ENCODE results near the gene ALG14. TPM values are rescaled to one million over a fixed set of nuclear protein-coding genes. Genes with fewer than 3 reads are reported as not detected.

Gene ALG14
- total and polyA plus RNA-seq, 2 donors (not counting 1 experiment from before 2014, with no cell fraction given) = 3.5 to 3.8 TPM

DNA sequence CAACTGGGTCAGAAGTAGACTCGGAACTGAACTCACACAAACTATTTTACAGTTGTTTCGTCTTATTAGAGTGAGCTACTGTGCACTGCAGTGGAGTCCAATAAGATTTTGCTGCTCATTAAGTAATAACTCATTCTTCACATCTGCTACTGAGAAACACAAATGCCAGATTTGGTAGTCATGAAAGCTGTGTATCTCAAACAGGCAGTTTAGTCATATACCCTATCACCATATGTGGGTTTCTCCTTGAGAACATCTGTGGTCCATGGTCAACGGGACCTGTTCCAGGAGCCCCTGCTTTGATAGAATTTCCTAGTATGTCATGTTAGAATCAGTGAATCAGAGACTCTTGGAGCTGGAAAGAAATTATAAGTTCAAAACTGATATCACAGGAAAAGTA is 60.4 kb downstream of the ALG14 start:
- H3K9me3 ChIP-seq (ENCODE audit: control insufficient read depth, insufficient read depth, low read depth, low read length) = no peaks in the 10 kb centered on the region
- no peak overlapping the region for H2AFZ ChIP-seq (ENCODE audit: low read length)
- no peaks in the 10 kb centered on the region for H3K27me3 ChIP-seq (ENCODE audit: control insufficient read depth, insufficient read depth, low read length)
- no peak overlapping the region for H3K4me3 ChIP-seq (replicated peaks in 1 of 4; ENCODE audit: control extremely low read depth in 1 of 4, insufficient read depth in 1 of 4, low read depth in 3 of 4, low read length in 4 of 4)
- no peaks in the 10 kb centered on the region for H3K79me2 ChIP-seq (ENCODE audit: control insufficient read depth, insufficient read depth, low read length)
- H3K36me3 ChIP-seq (ENCODE audit: control insufficient read depth, insufficient read depth, low read length) = no peaks in the 10 kb centered on the region
- TF ChIP-seq EZH2 (IDR thresholded peaks at IDR 0.05; ENCODE audit: low read length, missing control alignments) = no peak
- TF ChIP-seq, protein P1, sequence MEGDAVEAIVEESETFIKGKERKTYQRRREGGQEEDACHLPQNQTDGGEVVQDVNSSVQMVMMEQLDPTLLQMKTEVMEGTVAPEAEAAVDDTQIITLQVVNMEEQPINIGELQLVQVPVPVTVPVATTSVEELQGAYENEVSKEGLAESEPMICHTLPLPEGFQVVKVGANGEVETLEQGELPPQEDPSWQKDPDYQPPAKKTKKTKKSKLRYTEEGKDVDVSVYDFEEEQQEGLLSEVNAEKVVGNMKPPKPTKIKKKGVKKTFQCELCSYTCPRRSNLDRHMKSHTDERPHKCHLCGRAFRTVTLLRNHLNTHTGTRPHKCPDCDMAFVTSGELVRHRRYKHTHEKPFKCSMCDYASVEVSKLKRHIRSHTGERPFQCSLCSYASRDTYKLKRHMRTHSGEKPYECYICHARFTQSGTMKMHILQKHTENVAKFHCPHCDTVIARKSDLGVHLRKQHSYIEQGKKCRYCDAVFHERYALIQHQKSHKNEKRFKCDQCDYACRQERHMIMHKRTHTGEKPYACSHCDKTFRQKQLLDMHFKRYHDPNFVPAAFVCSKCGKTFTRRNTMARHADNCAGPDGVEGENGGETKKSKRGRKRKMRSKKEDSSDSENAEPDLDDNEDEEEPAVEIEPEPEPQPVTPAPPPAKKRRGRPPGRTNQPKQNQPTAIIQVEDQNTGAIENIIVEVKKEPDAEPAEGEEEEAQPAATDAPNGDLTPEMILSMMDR (conservative IDR thresholded peaks at IDR 0.05 in 1 of 2, IDR thresholded peaks at IDR 0.05 in 1 of 2; ENCODE audit: low read depth in 1 of 2, low read length in 2 of 2) = no peak
- peaks cover 6% of the 10 kb centered on the region for H3K4me1 ChIP-seq (ENCODE audit: control insufficient read depth, extremely low read depth, insufficient read depth, low read length)
- DNase-seq (ENCODE audit: low read depth in 2 of 2) = peak; percentile 90 to 99
- no peak overlapping the region for H3K4me2 ChIP-seq (ENCODE audit: extremely low read depth, insufficient read depth, low read length)
- H3K9ac ChIP-seq (ENCODE audit: insufficient read depth, low read length) = no peak overlapping the region
- no peaks in the 10 kb centered on the region for H4K20me1 ChIP-seq (ENCODE audit: control insufficient read depth, extremely low read depth, insufficient read depth, low read length)
- H3K27ac ChIP-seq (ENCODE audit: insufficient read depth, low read length) = peak overlapping the region; percentile 18

DNA sequence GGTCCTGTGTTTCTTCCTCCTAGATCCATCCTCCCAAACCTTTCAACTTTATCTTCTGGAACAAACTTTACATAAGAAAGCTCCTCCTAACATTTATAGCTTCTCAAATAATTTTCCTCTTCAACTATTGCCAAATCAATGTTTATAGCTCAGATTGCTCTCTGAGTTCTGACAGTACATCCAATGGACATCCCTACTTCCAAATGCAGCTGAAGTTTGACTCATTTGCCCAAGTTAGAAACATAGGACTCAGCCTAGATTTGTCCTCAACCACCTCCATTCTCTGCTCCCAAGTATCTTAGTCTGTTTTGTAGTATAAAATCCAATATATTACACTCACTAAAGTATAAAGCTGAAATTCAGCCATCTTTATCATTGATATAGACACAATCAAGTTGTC is 62.6 kb downstream of the ALG14 start:
- Histone ChIP-seq H3K9ac (ENCODE audit: insufficient read depth, low read length) (no peak overlapping the region), H3K4me2 (ENCODE audit: extremely low read depth, insufficient read depth, low read length) (no peak overlapping the region), H3K4me3 (replicated peaks in 1 of 4; ENCODE audit: control extremely low read depth in 1 of 4, insufficient read depth in 1 of 4, low read depth in 3 of 4, low read length in 4 of 4) (no peak overlapping the region), H3K4me1 (ENCODE audit: control insufficient read depth, extremely low read depth, insufficient read depth, low read length) (peaks cover 6% of the 10 kb centered on the region), H3K36me3 (ENCODE audit: control insufficient read depth, insufficient read depth, low read length) (no peaks in the 10 kb centered on the region), H3K79me2 (ENCODE audit: control insufficient read depth, insufficient read depth, low read length) (no peaks in the 10 kb centered on the region), H3K9me3 (ENCODE audit: control insufficient read depth, insufficient read depth, low read depth, low read length) (no peaks in the 10 kb centered on the region), H2AFZ (ENCODE audit: low read length) (no peak overlapping the region), H4K20me1 (ENCODE audit: control insufficient read depth, extremely low read depth, insufficient read depth, low read length) (no peaks in the 10 kb centered on the region), H3K27ac (ENCODE audit: insufficient read depth, low read length) (no peak overlapping the region), H3K27me3 (ENCODE audit: control insufficient read depth, insufficient read depth, low read length) (no peaks in the 10 kb centered on the region)
- TF ChIP-seq, protein P1 (conservative IDR thresholded peaks at IDR 0.05 in 1 of 2, IDR thresholded peaks at IDR 0.05 in 1 of 2; ENCODE audit: low read depth in 1 of 2, low read length in 2 of 2) = no peak
- no peak for TF ChIP-seq EZH2 (IDR thresholded peaks at IDR 0.05; ENCODE audit: low read length, missing control alignments)
- DNase-seq (ENCODE audit: low read depth in 2 of 2) = peak in 1 of 2 donors; percentile 47

DNA sequence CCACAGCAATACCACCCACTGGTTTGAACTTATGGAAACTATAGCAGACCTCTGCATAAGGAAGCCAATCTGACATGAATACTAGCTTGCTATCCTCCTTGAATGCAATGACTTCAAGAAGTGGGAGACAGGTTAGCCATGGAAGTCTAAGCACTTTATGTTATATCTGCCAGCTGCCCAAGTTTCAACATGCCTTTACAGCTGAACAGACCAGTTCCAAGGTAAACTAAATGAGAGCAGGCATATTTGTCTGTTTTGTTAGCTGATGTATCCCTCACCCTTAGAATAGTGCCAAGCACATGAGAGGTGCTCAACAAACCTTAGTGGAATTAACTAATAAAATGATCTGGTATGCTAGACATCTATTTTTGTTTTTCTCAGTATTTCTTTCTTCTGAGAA is 65.1 kb downstream of the ALG14 start:
- H3K4me2 ChIP-seq (ENCODE audit: extremely low read depth, insufficient read depth, low read length) = no peak overlapping the region
- no peaks in the 10 kb centered on the region for H3K9me3 ChIP-seq (ENCODE audit: control insufficient read depth, insufficient read depth, low read depth, low read length)
- H3K4me1 ChIP-seq (ENCODE audit: control insufficient read depth, extremely low read depth, insufficient read depth, low read length) = peaks cover 10% of the 10 kb centered on the region
- H3K27ac ChIP-seq (ENCODE audit: insufficient read depth, low read length) = no peak overlapping the region
- H3K79me2 ChIP-seq (ENCODE audit: control insufficient read depth, insufficient read depth, low read length) = no peaks in the 10 kb centered on the region
- no peak for DNase-seq (ENCODE audit: low read depth in 2 of 2)
- H2AFZ ChIP-seq (ENCODE audit: low read length) = no peak overlapping the region
- no peaks in the 10 kb centered on the region for H4K20me1 ChIP-seq (ENCODE audit: control insufficient read depth, extremely low read depth, insufficient read depth, low read length)
- no peak for TF ChIP-seq EZH2 (IDR thresholded peaks at IDR 0.05; ENCODE audit: low read length, missing control alignments)
- TF ChIP-seq, protein P1 (conservative IDR thresholded peaks at IDR 0.05 in 1 of 2, IDR thresholded peaks at IDR 0.05 in 1 of 2; ENCODE audit: low read depth in 1 of 2, low read length in 2 of 2) = no peak
- no peak overlapping the region for H3K4me3 ChIP-seq (replicated peaks in 1 of 4; ENCODE audit: control extremely low read depth in 1 of 4, insufficient read depth in 1 of 4, low read depth in 3 of 4, low read length in 4 of 4)
- H3K36me3 ChIP-seq (ENCODE audit: control insufficient read depth, insufficient read depth, low read length) = no peaks in the 10 kb centered on the region
- H3K9ac ChIP-seq (ENCODE audit: insufficient read depth, low read length) = no peak overlapping the region
- no peaks in the 10 kb centered on the region for H3K27me3 ChIP-seq (ENCODE audit: control insufficient read depth, insufficient read depth, low read length)
